HK-2 (cell line): ENCODE data around the gene PIEZO2.
"Not testable (repeated sequence)": the region's sequence is repeated elsewhere in the genome, so short reads cannot be mapped to it uniquely, and the experiment has no call there.

Source experiments
- DNase-seq: peaks from one replicate; pipeline ENCODE4 v3.0.0-alpha.2; 2018; ENCODE audit not compliant: unreplicated experiment

Gene PIEZO2

GRCh38 chr18:10894501-10894900 is 254.9 kb downstream of the PIEZO2 start:
- no peak for DNase-seq

DNA sequence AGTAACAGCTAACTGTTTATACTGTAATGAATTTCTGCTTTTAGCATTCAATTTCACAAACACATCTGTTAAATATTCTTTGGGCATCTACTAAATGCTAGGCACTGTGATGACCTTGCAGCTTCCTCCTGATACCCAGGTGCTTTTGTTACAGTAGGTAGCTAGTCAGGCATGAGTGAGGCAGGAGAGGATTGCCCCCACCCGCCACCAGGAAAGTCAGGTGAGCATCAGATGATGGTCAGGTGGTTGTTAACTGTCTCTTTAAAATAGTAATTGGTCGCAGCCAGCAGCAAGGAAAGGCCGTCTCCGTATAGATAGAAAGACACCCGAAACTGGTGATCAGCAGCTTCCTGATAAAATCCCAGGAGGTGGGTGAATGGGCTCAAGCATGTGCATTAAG is 255.6 kb downstream of the PIEZO2 start:
- DNase-seq, result no peak

DNA sequence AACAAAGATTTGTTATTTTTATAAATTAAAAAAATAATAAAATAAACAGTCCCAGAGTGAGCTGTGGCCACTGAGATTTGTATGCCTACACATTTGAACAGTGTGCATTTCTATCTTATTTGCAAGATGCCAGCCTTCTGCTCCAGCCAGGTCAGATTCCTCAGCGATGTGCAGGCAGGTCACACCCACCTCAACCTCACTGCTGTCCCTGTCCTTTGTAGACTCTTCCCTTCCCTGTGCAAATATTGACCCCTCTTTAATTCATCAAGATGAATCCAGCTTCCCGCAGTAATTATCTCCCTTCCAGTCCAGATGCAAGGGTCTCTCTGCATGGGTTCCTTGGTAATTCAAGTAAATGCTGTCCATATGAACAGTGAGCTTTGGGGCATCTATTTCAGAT is 256.2 kb downstream of the PIEZO2 start:
- no peak for DNase-seq

- no peak for DNase-seq
These were observed 256.6 kb downstream of the PIEZO2 start for GRCh38 chr18:10892786-10893185.

- no peak for DNase-seq
These were observed 259.3 kb downstream of the PIEZO2 start for GRCh38 chr18:10890022-10890421.

GRCh38 chr18:10878703-10879102 is 270.7 kb downstream of the PIEZO2 start:
- no peak for DNase-seq

GRCh38 chr18:10877987-10878386 is 271.4 kb downstream of the PIEZO2 start:
- DNase-seq, result no peak

DNA sequence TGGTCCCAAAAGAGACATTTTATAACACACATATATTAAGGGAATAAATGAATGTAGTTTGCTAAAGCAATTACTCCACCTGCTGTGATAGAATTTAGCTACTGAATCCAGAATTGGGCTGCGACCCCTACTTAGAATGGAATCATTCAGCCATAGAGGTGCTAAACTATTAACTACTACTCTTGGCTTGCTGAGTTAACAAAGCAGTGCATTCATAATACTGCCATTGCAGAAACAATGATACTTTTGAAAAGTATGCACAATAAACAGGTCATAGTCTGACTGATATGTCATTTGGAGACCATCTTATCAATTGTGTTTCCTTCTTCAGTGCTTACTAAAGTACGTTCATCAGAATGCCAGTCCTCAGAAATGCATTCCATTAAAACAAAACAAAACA is 273.6 kb downstream of the PIEZO2 start:
- DNase-seq, result no peak

DNA sequence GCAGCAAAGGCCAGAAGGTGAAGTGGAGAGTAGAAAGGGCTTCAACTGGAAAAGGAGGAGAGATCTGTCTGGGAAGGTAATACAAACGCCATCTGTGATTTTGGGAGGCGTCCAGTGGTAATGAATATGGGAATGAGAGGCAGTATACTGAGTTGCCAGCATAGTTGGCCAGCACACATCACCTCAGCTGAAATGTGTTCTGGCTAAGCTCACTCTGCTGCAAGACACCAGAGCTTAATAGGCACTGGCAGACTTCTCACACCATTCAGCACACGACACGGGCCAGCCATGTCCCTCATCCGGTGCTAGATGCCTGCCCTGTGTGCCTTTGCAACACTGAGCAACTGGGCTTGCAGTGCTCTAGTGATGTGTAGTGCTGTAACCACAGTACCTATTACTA is 277.1 kb downstream of the PIEZO2 start:
- no peak for DNase-seq

GRCh38 chr18:10864722-10865121 is 284.6 kb downstream of the PIEZO2 start:
- DNase-seq, result no peak

DNA sequence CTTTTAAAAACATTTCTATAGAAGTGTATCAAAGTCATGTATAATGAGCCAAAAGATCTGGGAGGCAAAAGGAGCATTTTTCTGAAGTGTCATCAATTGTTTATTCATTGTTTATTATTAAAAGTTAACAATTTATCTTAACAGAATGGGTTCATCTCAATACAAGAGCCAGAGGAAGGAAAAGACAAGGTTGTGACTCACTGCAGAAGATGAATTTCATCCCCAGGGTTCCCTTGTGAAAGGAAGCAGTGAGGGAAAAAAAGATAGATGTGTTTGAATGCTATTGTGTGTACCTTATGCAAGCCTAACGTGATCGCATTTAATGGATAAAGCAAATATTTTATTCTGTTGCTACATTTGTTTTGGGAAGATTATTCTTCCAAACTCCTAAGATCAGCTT is 286.3 kb downstream of the PIEZO2 start:
- DNase-seq, result no peak

GRCh38 chr18:10860928-10861327 is 288.4 kb downstream of the PIEZO2 start:
- no peak for DNase-seq

DNA sequence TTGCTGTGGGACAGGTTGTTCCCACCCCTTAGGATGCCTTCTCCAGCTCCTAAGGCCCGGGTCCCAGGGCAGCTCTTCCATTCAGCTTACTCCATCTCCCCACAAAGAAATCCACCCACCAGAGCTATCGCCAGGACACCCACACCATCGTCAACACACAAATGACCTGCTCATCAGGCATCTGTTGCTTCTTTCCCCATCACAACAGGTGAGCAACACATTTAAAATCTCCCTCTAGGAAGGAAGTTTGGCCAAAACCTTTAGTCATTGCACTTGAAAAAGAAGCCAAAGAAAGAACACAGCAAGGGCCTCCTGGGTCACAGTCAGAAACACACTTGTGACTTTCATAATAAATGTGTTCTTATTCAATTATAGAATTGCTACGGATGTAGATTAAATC is 289.0 kb downstream of the PIEZO2 start:
- no peak for DNase-seq

DNA sequence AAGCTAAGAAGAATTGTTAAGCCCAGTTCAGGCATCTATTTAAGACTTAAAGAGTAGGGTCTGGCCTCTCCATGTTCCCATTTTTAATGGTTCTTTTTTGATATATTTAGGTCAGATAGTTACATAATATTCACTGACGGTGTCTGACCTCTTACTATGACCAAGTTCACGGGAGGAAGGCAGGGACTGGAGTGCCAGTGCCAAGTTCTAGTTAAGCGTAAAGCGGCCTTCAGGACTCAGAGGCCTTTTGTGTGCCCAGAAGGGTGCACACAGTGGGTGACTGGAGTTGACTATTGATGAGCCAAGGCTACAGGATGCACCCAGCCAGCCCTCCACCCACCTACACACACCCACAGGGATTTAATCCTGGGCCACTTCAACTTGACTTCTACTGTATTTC is 290.9 kb downstream of the PIEZO2 start:
- no peak for DNase-seq

GRCh38 chr18:10856132-10856531 is 293.2 kb downstream of the PIEZO2 start:
- no peak for DNase-seq

DNA sequence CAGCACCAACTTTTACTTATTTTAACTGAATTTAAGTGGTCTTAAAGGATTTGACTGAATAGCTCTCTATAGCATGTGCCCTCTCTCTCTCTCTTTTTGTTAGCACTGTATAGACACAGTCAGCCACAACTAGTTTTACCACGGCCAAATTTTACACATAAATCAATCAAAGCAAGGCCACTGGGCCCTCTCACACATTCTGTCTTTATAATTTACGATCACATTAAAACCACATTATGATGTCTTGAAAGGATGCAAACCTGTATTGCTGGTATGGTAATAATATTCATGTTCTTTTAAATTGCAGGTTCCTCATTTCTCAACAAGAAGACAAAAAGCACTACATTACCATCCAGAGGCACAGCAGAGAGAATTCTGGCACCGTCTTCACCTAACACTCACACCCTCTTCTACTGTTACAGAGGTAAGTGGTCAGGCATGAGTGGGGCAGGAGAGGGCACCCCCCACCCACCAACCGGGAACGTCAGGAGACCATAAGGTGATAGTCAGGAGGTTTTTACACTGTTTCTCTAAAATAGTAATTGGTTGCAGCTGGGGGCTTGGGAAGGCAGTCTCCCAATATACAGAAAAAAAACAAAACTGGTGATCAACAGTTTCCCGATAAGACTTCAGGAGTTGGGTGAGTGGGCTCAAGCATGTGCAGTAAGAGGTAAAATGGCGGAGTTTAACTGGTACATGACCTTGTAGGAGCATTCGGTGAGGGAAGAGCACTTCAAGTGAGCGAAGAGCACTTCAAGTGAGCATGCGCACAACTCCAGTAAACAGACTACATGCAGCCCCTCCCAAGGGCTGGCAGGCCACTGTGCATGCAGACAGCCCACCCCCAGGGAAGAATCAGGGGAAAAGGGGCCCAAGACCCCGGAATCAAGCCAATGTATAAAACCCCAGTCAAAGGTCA is 296.7 kb downstream of the PIEZO2 start:
- no peak for DNase-seq

DNA sequence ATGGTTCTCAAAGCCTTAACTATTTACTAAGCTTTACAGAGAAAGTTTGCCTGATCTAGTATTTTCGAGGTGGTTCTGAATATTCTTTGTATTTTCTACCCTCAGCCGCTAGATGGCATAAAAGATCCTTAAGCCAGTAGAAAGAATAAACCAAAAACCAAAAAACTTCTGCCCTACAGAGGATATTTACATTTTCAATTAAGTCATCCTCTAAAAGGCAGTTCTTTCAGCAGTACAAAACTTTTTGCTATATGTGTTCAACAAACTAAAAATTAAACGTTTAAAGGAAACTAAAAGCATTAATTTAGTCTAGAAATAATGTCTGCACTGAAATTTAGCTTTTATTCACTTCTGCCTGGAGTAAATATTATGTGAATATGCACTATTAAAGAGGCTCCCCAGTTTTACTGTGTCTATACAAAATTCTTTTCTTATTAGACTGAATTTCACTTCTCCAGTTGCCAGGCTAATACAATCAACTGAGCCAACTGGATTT is 297.5 kb downstream of the PIEZO2 start:
- no peak for DNase-seq

DNA sequence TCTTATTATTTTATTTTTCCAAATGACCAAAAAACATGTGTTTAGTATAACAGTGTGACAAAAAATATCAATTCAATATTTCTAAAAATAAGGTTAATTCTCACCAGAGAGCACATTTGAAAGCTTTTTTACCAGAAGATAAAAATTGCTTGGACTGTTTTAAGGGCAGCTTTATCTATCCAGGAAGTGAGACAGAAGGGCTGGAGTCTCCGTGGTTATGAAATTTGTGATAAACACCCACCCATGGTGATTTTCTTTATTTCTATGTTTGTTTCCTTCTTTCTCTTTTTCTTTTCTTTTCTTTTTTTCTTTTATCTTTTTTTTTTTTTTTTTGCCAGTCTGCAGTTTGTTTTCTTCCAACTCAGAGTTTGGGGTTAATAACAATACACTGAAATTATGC is 298.5 kb downstream of the PIEZO2 start:
- DNase-seq, result no peak

- DNase-seq, result no peak
These were observed 299.2 kb downstream of the PIEZO2 start for GRCh38 chr18:10850216-10850615.

- DNase-seq, result no peak
These were observed 301.5 kb downstream of the PIEZO2 start for GRCh38 chr18:10847907-10848306.

DNA sequence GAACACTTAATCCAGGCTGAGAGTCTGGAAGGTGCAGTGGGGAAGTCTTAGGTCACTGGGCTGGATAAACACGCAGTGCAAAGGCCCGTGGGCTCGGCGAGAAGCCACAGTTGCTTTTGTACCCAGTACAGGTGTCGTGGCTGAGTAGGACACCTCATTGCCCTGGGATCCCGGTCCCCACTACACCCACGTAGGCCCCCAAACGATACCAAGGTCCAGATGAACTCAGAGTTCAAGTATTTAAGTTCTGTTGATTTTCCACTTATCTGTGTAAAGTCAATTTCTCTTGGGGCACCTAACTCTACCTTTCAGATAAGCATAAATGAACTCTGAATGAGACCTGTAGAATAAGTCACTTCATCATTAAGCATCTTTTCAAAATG is 302.0 kb downstream of the PIEZO2 start:
- no peak for DNase-seq

DNA sequence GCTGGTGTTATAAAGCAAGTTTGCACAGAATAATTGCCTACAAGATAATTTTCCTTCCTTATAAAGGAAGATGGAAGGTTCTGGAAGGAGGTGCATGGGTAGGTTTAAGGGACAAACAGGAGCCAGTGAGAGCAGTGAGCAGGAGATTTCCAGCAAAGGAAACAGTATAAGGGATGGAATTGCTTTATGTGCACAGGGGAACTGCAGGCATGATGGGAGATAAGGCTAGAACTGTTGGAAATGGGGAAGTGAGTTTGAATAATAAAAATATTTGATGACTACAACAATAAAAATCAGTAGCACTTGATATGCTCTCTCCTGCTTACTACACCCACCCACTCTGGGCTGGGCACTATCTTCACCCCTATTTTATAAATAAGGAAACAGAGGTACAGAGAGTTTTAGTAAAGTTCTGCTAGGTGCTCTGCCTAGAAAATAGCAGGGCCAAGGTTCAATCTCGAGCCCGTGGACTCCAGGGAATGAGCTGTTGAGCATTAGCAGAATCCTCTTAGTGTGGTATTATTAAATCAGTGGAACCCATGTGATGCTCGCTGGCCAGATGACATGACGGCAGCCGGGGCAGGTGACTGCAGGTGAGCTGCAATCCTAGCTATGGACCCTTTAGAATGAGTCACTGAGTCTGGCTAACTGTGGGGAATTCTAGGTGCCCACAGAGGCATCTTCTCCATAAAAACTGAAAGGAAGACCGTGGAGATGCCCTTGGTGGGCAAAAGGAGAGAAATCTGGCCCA is 302.5 kb downstream of the PIEZO2 start:
- DNase-seq, result no peak

- DNase-seq, result not testable (repeated sequence)
These were observed 303.3 kb downstream of the PIEZO2 start for GRCh38 chr18:10846035-10846434.
